Panc1 (cell line): ENCODE results near the gene CDH13. TPM values are rescaled to one million over a fixed set of nuclear protein-coding genes. Genes with fewer than 3 reads are reported as not detected.

Experiments
- ATAC-seq: fragments of 200-7000 bp; cut with Tn5 transposase; 2 replicates; pipeline ENCODE4 v1.9.1; 2020; ENCODE audit warnings: mild to moderate bottlenecking, moderate library complexity
- BruUV-seq: library from RNA; stranded (reverse); fragments of 400-500 nt; replicated peaks from 2 replicates; lab custom pipeline; 2021; lab: Mats Ljungman, UMichigan
- CTCF ChIA-PET: fragments of 300-600 bp; sonication (Branson Sonifier 250); formaldehyde crosslinking; loops from one replicate; lab custom pipeline; 2022; ENCODE audit warnings: antibody characterized with exemption; lab: Charles Lee
- POLR2A ChIA-PET: fragments of 300-600 bp; sonication (Branson Sonifier 250); formaldehyde crosslinking; loops from one replicate; lab custom pipeline; 2022; ENCODE audit warnings: antibody characterized with exemption; lab: Charles Lee
- DNase-seq: peaks from one replicate; pipeline ENCODE4 v3.0.0-alpha.2; 2010; ENCODE audit warnings: low read depth, low spot score
- H3K27ac ChIP-seq: 2 replicates; pipeline ENCODE4 v1.5.1; 2011; ENCODE audit warnings: mild to moderate bottlenecking, low read length, inconsistent platforms
- H3K27me3 ChIP-seq: fragments of 200-500 bp; sonication (Bioruptor generic); 2 replicates; pipeline ENCODE4 v1.6.0; 2014; ENCODE audit warnings: low read length, inconsistent platforms; ENCODE audit not compliant: control insufficient read depth, insufficient read depth
- H3K36me3 ChIP-seq: fragments of 200-500 bp; sonication (Bioruptor generic); 2 replicates; pipeline ENCODE4 v1.5.1; 2014; ENCODE audit warnings: inconsistent platforms, mild to moderate bottlenecking, low read length, moderate library complexity; ENCODE audit not compliant: control insufficient read depth, insufficient read depth
- H3K4me1 ChIP-seq: 2 replicates; pipeline ENCODE4 v1.5.1; 2011; ENCODE audit warnings: inconsistent platforms, mild to moderate bottlenecking, low read length, moderate library complexity; ENCODE audit not compliant: control insufficient read depth, insufficient read depth
- H3K4me3 ChIP-seq, 2 experiments: 2 replicates each; pipeline ENCODE4 v1.5.1; 2011 to 2012; ENCODE audit warnings: low read depth in 2 of 2, low read length in 2 of 2, mild to moderate bottlenecking in 2 of 2, inconsistent platforms in 1 of 2, moderate library complexity in 1 of 2
- H3K9me3 ChIP-seq: fragments of 200-500 bp; sonication (Bioruptor generic); 2 replicates; pipeline ENCODE4 v1.5.1; 2014; ENCODE audit warnings: low read depth, mild to moderate bottlenecking, inconsistent platforms, low read length, moderate library complexity; ENCODE audit not compliant: control insufficient read depth, insufficient read depth
- POLR2AphosphoS5 ChIP-seq: IDR thresholded peaks from 2 replicates; pipeline ENCODE4 v1.6.1; 2012; ENCODE audit warnings: mild to moderate bottlenecking, low read depth, low read length, moderate library complexity
- SIN3A ChIP-seq: IDR thresholded peaks from 2 replicates; pipeline ENCODE4 v1.6.1; 2012; ENCODE audit warnings: low read depth, mild to moderate bottlenecking, low read length, moderate library complexity, borderline replicate concordance; ENCODE audit not compliant: insufficient read depth
- TCF7L2 ChIP-seq: IDR thresholded peaks from 2 replicates; pipeline ENCODE4 v1.6.1; 2011; ENCODE audit warnings: mild to moderate bottlenecking, low read depth, low read length, inconsistent platforms
- in situ Hi-C: cut with HindIII; loops from 2 replicates; pipeline ENCODE4 v1.10.0; 2016; ENCODE audit warnings: low sequenced_read_pairs, low pct_unique_long_range_greater_than_20kb
- intact Hi-C: fragments of 100-400 bp; cut with micrococcal nuclease; formaldehyde crosslinking; loops from one replicate; pipeline ENCODE4 v1.10.0; 2022; ENCODE audit not compliant: unreplicated experiment
- total RNA-seq: library from RNA; stranded (reverse); gene quantifications from one replicate; pipeline ENCODE4 v1.2.1, GENCODE V29; 2021; ENCODE audit not compliant: unreplicated experiment
- TF ChIP-seq, protein P1 (sequence below): fragments of 450-650 bp; IDR thresholded peaks from 2 replicates; pipeline ENCODE4 v1.5.1; 2017; ENCODE audit warnings: mild to moderate bottlenecking
- TF ChIP-seq, protein P2 (sequence below), 2 experiments: IDR thresholded peaks; 2 replicates each; pipeline ENCODE4 v1.6.1; 2011 to 2012; ENCODE audit warnings: low read depth in 2 of 2, control low read depth in 1 of 2, low read length in 1 of 2, mild to moderate bottlenecking in 1 of 2, moderate library complexity in 1 of 2; ENCODE audit not compliant: insufficient read depth in 1 of 2

Gene CDH13
- total RNA-seq, 1 experiment from 2014 or later, result not detected

DNA sequence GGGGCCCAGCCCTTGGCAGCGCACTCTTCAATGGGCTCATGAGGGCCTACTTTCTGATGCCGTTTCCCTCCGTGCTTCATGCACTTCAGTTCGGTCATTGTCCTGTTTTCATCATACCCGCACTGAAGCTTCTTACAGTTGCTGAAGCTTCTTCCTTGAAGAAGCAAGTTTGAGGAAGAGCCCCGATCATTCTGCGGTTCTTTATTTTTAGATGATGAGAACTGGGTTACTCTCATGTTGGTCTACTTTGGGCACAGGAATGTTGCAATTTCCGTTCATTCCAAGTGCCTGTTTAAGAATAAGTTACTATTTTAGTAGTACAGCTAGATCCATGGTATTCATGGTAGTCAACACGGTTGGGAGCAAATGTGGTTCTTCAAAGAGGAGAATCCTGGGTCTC lies 593.3 kb downstream of the CDH13 start:
- BruUV-seq, result no TSS peak
- DNase-seq (no peak), ATAC-seq (no peak)
- H3K4me1 ChIP-seq, result no peaks in the 10 kb centered on the region
- no peak for TF ChIP-seq SIN3A
- POLR2A ChIA-PET, result no interaction called here
- H3K27me3 ChIP-seq, result no peaks in the 10 kb centered on the region
- H3K36me3 ChIP-seq, result no peaks in the 10 kb centered on the region
- no peak overlapping the region for H3K4me3 ChIP-seq
- CTCF ChIA-PET, result no interaction called here
- intact Hi-C loops, result no loop called here
- H3K9me3 ChIP-seq, result no peaks in the 10 kb centered on the region
- H3K27ac ChIP-seq, result no peak overlapping the region
- in situ Hi-C loops, result no loop called here

DNA sequence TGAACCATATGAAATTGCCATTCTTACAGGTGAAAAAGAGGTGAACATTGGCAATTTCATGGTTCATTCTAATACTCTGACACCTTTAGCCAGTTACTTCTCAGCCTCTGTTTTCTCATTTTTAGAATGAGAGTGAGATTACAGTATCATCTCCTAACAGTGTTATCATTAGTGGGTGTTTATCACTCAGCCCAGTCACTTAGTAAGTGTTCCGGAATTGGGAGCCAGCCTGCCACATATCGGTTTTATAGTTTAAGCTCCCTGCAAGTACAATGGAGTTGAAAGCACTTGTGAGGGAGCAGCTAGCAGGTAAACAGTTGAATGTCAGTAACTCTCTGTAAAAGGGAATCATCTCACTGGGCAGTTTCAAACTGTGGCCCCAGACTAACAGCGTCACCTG lies 597.9 kb downstream of the CDH13 start:
- CTCF ChIA-PET, result no interaction called here
- in situ Hi-C loops (no loop called here), intact Hi-C loops (no loop called here)

DNA sequence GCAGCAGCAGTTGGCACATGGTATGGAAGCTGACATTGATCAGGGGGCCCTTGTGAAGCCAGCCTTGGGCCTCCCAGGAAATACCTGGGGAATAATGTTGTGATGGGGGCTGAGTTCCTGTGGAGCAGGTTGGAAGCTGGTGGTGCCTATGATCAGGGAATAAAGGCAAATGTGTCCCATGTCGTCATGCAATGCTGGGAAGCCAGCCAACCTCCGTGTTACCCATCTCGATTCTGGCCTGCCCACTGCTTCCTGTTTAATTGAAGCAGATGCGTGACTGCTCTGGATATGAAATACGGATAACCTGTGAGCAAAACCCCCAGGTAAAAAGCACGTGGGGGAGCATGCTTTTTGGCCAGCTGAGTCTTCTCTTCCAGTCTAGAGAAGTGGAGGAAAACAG lies 600.6 kb downstream of the CDH13 start:
- BruUV-seq, result no TSS peak
- no peaks in the 10 kb centered on the region for H3K4me1 ChIP-seq
- intact Hi-C loops (no loop called here), in situ Hi-C loops (no loop called here)
- H3K27me3 ChIP-seq, result peaks cover 2% of the 10 kb centered on the region; the same call in 1 of the 2 replicates
- ChIA-PET POLR2A (no interaction called here), CTCF (no interaction called here)
- no peak overlapping the region for H3K4me3 ChIP-seq
- H3K9me3 ChIP-seq, result no peaks in the 10 kb centered on the region
- DNase-seq (no peak), ATAC-seq (no peak)
- H3K36me3 ChIP-seq, result no peaks in the 10 kb centered on the region
- TF ChIP-seq, protein P1, sequence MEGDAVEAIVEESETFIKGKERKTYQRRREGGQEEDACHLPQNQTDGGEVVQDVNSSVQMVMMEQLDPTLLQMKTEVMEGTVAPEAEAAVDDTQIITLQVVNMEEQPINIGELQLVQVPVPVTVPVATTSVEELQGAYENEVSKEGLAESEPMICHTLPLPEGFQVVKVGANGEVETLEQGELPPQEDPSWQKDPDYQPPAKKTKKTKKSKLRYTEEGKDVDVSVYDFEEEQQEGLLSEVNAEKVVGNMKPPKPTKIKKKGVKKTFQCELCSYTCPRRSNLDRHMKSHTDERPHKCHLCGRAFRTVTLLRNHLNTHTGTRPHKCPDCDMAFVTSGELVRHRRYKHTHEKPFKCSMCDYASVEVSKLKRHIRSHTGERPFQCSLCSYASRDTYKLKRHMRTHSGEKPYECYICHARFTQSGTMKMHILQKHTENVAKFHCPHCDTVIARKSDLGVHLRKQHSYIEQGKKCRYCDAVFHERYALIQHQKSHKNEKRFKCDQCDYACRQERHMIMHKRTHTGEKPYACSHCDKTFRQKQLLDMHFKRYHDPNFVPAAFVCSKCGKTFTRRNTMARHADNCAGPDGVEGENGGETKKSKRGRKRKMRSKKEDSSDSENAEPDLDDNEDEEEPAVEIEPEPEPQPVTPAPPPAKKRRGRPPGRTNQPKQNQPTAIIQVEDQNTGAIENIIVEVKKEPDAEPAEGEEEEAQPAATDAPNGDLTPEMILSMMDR, result no peak
- TF ChIP-seq TCF7L2 (no peak), SIN3A (no peak), POLR2AphosphoS5 (no peak)
- TF ChIP-seq, protein P2, sequence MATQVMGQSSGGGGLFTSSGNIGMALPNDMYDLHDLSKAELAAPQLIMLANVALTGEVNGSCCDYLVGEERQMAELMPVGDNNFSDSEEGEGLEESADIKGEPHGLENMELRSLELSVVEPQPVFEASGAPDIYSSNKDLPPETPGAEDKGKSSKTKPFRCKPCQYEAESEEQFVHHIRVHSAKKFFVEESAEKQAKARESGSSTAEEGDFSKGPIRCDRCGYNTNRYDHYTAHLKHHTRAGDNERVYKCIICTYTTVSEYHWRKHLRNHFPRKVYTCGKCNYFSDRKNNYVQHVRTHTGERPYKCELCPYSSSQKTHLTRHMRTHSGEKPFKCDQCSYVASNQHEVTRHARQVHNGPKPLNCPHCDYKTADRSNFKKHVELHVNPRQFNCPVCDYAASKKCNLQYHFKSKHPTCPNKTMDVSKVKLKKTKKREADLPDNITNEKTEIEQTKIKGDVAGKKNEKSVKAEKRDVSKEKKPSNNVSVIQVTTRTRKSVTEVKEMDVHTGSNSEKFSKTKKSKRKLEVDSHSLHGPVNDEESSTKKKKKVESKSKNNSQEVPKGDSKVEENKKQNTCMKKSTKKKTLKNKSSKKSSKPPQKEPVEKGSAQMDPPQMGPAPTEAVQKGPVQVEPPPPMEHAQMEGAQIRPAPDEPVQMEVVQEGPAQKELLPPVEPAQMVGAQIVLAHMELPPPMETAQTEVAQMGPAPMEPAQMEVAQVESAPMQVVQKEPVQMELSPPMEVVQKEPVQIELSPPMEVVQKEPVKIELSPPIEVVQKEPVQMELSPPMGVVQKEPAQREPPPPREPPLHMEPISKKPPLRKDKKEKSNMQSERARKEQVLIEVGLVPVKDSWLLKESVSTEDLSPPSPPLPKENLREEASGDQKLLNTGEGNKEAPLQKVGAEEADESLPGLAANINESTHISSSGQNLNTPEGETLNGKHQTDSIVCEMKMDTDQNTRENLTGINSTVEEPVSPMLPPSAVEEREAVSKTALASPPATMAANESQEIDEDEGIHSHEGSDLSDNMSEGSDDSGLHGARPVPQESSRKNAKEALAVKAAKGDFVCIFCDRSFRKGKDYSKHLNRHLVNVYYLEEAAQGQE (IDR thresholded peaks at IDR 0.05; ENCODE audit: insufficient read depth in 1 of 2, low read depth in 2 of 2, low read length in 1 of 2), result no peak
- no peak overlapping the region for H3K27ac ChIP-seq

More for the DNA sequence above, 597.9 kb downstream of the CDH13 start:
- BruUV-seq, result no TSS peak
- H3K4me3 ChIP-seq, result no peak overlapping the region
- no peaks in the 10 kb centered on the region for H3K4me1 ChIP-seq
- POLR2A ChIA-PET, result no interaction called here
- peaks cover 2% of the 10 kb centered on the region; the same call in 1 of the 2 replicates for H3K27me3 ChIP-seq
- DNase-seq, result no peak
- H3K27ac ChIP-seq, result no peak overlapping the region
- H3K9me3 ChIP-seq, result no peaks in the 10 kb centered on the region
- ATAC-seq, result no peak
- TF ChIP-seq POLR2AphosphoS5 (no peak), SIN3A (no peak), TCF7L2 (no peak)
- TF ChIP-seq, protein P1, result no peak
- TF ChIP-seq, protein P2 (IDR thresholded peaks at IDR 0.05; ENCODE audit: insufficient read depth in 1 of 2, low read depth in 2 of 2, low read length in 1 of 2), result no peak
- H3K36me3 ChIP-seq, result no peaks in the 10 kb centered on the region
